ENCODE measurements around the gene FGR. TPM values are rescaled to one million over a fixed set of nuclear protein-coding genes. Genes with fewer than 3 reads are reported as not detected.

Gene FGR
- polyA plus RNA-seq, 1 experiment: not detected

DNA sequence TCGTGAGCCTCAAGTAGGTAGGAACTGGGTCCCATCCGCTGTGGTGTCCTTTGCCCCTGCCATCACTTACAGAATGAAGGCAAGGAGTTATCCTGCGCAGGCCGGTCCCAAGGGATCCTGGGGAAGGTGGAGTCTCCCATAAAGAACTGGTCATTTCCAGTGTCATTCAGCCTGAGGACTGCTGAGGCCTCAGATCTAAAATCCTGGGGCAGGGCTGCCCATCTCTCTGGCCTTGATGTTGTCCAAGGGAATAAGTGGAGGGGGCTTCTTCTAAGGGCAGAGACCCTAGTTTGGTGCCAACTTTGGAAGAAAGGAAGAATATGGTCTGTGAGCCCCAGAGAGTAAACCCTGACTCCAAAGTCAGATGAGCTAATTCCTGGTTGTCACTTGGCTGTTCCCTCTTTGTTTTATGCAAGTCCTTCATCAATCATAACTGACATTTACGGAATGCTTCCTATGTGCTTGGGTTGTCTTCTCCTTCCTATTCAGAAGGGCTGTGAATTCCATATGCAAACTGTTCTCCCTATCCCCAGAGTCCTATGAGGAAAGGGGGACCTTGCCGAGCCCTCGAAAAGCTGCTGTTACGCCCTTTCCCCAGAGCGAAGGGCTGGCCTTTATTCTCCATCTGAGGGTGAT is 30.1 kb upstream of the FGR start:
- H3K4me3 ChIP-seq (ENCODE audit: low read depth, low read length): no peak overlapping the region
- no peak for DNase-seq (ENCODE audit: low read depth)
- no peaks in the 10 kb centered on the region for H3K27me3 ChIP-seq (ENCODE audit: control insufficient read depth, insufficient read depth, low read length)
- TF ChIP-seq CTCF (IDR thresholded peaks at IDR 0.05; ENCODE audit: insufficient read depth, low read depth, low read length): no peak
- H3K36me3 ChIP-seq (ENCODE audit: control insufficient read depth, insufficient read depth, low read length): no peaks in the 10 kb centered on the region; the same call in 1 of the 2 replicates
- POLR2A ChIA-PET: no interaction called here
- CTCF ChIA-PET: interaction anchor here (1.0 to 8.8 kb wide), 4 partner anchors 21 to 365 kb away, joined by 3 to 223 read pairs (median 14); partner anchors contain the start of gene AHDC1

- CTCF ChIA-PET: interaction anchor here (0.7 to 8.8 kb wide), 5 partner anchors 20 to 364 kb away, joined by 3 to 223 read pairs (median 9); partner anchors contain the start of gene AHDC1
- no peak for DNase-seq (ENCODE audit: low read depth)
- POLR2A ChIA-PET: no interaction called here
- no peaks in the 10 kb centered on the region for H3K27me3 ChIP-seq (ENCODE audit: control insufficient read depth, insufficient read depth, low read length)
- TF ChIP-seq CTCF (IDR thresholded peaks at IDR 0.05; ENCODE audit: insufficient read depth, low read depth, low read length): no peak
- H3K4me3 ChIP-seq (ENCODE audit: low read depth, low read length): no peak overlapping the region
- H3K36me3 ChIP-seq (ENCODE audit: control insufficient read depth, insufficient read depth, low read length): no peaks in the 10 kb centered on the region; the same call in 1 of the 2 replicates
These were observed 29.3 kb upstream of the FGR start for GRCh38 chr1:27664291-27664690.

DNA sequence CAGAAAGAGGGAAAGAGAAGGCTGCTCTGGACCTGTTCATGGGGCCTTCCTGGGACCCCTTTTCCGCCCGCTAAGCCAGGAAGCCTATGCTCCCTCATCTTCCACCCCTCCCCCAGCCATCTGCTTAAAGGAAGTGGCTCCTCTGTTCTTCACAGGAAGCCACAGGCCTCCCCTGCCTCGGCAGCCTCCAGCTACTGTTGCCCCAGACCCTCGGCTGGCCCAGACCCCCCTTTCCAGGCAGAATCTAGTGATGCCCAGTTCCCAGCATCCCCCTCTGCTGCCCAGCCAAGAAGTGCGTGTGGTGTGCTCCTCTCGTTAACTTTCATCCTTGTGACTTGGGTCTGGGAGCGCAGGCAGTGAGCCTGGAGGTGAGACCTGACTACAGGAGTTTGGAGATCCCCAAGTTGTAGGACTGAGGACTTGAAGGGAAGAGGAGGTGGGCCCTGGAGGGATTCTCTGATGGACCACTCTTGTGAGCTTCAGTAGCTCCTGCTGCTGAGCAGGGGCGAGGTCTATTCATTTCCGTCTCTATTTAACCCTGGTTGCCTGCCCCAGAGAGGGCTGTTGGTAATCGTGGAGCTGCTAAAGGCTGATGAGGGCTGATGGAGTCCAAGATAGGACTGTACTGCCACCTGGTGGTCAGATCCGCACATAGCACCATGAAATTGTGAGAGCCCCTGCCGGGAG is 27.9 kb upstream of the FGR start:
- TF ChIP-seq CTCF (IDR thresholded peaks at IDR 0.05; ENCODE audit: insufficient read depth, low read depth, low read length): peak; percentile 86
- no peak for DNase-seq (ENCODE audit: low read depth)
- ChIA-PET CTCF (interaction anchor here (0.7 to 8.8 kb wide), 30 partner anchors 9 to 366 kb away, joined by 3 to 223 read pairs (median 5); partner anchors contain the start of genes AHDC1, FAM76A, IFI6 and MAP3K6), POLR2A (no interaction called here)
- Histone ChIP-seq H3K36me3 (ENCODE audit: control insufficient read depth, insufficient read depth, low read length) (no peaks in the 10 kb centered on the region; the same call in 1 of the 2 replicates), H3K4me3 (ENCODE audit: low read depth, low read length) (no peak overlapping the region), H3K27me3 (ENCODE audit: control insufficient read depth, insufficient read depth, low read length) (no peaks in the 10 kb centered on the region)

DNA sequence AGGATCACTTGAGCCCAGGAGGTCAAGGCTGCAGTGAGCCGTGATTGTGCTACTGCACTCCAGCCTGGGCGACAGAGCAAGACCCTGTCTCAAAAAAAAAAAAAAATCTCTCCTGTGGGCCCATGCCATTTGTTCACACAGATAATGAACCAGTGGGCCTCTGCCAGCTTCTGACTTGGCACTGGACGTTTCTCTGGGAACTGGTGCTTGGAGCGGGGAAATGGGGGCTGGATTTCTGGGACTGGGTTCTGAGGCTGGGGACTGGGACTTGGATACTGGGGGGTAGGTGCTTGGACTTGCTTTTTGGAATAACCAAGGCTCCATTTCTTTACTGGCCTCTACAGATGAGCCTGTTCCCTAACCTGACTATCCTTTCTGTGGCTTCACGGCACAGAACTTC is 27.3 kb upstream of the FGR start:
- Histone ChIP-seq H3K36me3 (ENCODE audit: control insufficient read depth, insufficient read depth, low read length) (no peaks in the 10 kb centered on the region; the same call in 1 of the 2 replicates), H3K27me3 (ENCODE audit: control insufficient read depth, insufficient read depth, low read length) (no peaks in the 10 kb centered on the region), H3K4me3 (ENCODE audit: low read depth, low read length) (no peak overlapping the region)
- CTCF ChIA-PET: interaction anchor here (1.0 to 8.8 kb wide), 14 partner anchors 10 to 366 kb away, joined by 3 to 223 read pairs (median 7); partner anchors contain the start of genes AHDC1, IFI6 and MAP3K6
- no peak for TF ChIP-seq CTCF (IDR thresholded peaks at IDR 0.05; ENCODE audit: insufficient read depth, low read depth, low read length)
- no peak for DNase-seq (ENCODE audit: low read depth)
- POLR2A ChIA-PET: no interaction called here

DNA sequence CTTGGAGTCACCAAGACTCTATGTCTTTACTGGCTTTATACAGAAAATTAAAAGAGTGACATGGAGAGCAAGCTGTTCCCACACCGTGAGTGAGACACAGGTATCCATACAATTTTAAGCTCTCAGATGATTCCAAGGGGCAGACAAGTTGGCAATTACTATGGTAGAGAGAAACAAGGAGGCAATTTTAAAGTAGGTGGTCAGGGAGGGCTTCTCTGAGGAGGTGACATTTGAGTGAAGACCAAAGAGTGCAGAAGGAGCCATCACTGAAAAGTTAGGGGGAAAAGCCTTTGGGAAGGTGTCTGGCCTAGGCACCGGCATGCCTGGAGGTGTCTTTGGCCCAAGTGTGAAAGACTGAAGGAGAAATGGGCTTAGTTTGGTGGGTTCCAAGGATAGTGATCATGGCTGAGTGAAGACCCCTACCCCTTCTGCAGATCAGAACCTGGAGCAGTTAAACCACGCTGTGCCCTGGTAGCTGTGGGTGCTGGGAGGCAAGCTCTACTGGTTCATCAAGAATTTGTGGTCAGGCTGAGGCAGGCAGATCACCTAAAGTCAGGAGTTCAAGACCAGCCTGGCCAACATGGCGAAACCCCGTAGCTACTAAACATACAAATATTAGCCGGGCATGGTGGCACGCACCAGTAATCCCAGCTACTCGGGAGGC is 26.6 kb upstream of the FGR start:
- CTCF ChIA-PET: interaction anchor here (1.1 to 8.8 kb wide), 14 partner anchors 8 to 365 kb away, joined by 3 to 223 read pairs (median 6); partner anchors contain the start of genes AHDC1, IFI6 and MAP3K6
- POLR2A ChIA-PET: interaction anchor here (0.7 kb wide), 1 partner anchor 225 kb away, joined by 10 read pairs; no protein-coding TSS in a partner anchor
- TF ChIP-seq CTCF (IDR thresholded peaks at IDR 0.05; ENCODE audit: insufficient read depth, low read depth, low read length): no peak

More for the DNA sequence above, 26.6 kb upstream of the FGR start:
- H3K36me3 ChIP-seq (ENCODE audit: control insufficient read depth, insufficient read depth, low read length): no peaks in the 10 kb centered on the region
- no peaks in the 10 kb centered on the region for H3K27me3 ChIP-seq (ENCODE audit: control insufficient read depth, insufficient read depth, low read length)
- no peak overlapping the region for H3K4me3 ChIP-seq (ENCODE audit: low read depth, low read length)
- no peak for DNase-seq (ENCODE audit: low read depth)

Measured in BJ (cell line).